ENCODE results near the gene CEP170B. TPM values are rescaled to one million over a fixed set of nuclear protein-coding genes. Genes with fewer than 3 reads are reported as not detected.

Gene CEP170B
- total and polyA plus RNA-seq, 2 experiments from 2014 or later: 2.7 to 24.5 TPM

DNA sequence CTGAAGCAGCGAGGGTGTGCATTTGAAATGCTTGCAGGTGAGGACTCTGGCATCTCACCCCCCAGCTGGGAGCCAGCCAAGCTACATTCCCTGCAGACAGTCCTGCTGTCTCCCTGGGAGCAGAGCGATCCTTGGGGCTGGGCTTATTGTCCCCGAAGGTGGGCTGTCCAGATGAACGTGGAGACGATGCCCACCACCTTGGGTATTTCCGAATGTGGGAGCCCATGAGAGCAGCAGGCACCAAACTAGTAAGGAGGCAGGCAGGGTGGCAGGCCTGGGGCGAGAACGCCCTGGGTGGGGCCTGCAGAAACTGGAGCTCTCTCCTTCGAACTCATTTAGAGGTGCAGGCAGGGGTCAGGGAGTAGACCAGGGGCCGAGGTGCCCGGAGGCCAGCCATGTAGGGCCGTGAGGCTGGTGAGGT is 45.7 kb upstream of the CEP170B start:
- Histone ChIP-seq H3K9me2 (ENCODE audit: insufficient read depth) (no peaks in the 10 kb centered on the region), H2AFZ (no peak overlapping the region), H3K9ac (no peak overlapping the region), H4K20me1 (ENCODE audit: insufficient read depth) (no peaks in the 10 kb centered on the region), H3K27ac (no peak overlapping the region), H3K9me3 (ENCODE audit: low read depth) (no peaks in the 10 kb centered on the region), H3K4me3 (no peak overlapping the region), H3K27me3 (replicated peaks; ENCODE audit: insufficient read depth) (no peaks in the 10 kb centered on the region), H3K4me1 (ENCODE audit: insufficient read depth) (peaks cover 3% of the 10 kb centered on the region; the same call in 1 of the 2 replicates), H3K79me2 (ENCODE audit: insufficient read depth) (peaks cover 16% of the 10 kb centered on the region), H3K4me2 (ENCODE audit: unreplicated experiment) (no peak overlapping the region), H3F3A (ENCODE audit: insufficient read depth) (no peaks in the 10 kb centered on the region; the same call in 1 of the 2 replicates), H3K36me3 (ENCODE audit: low read depth) (no peaks in the 10 kb centered on the region)
- no peak for DNase-seq
- WGBS, 2 experiments (ENCODE audit: low coverage in 1 of 2, low lambda C conversion rate in 2 of 2, missing lambda C conversion rate in 2 of 2): 89 to 90% methylated on average over 12 of the region's 12 CpGs
- in situ Hi-C loops (cut with MboI): no loop called here
- no peak for TF ChIP-seq EZH2 (IDR thresholded peaks at IDR 0.05; ENCODE audit: insufficient read depth, poor library complexity, severe bottlenecking)
- TF ChIP-seq EZH2phosphoT487 (IDR thresholded peaks at IDR 0.05; ENCODE audit: insufficient read depth, low read depth): no peak

DNA sequence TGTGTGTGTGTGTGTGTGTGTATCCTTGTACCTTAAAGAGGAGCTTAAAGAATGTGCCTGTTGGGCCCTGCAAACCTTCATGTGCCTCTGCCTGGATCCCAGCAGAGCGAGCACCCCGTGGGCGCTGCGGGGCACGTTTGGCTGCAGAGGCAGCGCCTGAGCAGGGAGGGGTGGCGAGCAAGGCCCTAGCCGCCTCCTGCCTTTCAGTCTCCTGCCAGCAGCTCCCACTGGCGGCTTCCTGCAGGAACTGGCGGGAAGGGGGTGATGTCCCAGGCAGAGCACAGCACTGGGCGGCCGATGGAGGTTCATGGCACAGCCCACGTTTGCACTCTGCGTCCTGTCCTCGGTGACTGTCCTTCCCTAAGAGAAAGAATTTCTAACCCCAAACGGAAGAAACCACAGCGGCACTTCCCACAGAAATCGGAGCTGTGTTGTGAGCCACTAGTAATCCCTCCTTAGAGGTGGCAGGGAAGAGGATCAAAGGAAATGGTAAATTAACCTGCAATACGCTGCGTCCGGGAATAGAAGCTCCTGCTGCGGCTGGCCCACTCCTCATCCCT is 44.3 kb upstream of the CEP170B start:
- Histone ChIP-seq H3K4me3 (no peak overlapping the region), H3K79me2 (ENCODE audit: insufficient read depth) (peaks cover 14% of the 10 kb centered on the region), H3K36me3 (ENCODE audit: low read depth) (no peaks in the 10 kb centered on the region), H2AFZ (no peak overlapping the region; the same call in 1 of the 2 replicates), H3F3A (ENCODE audit: insufficient read depth) (no peaks in the 10 kb centered on the region; the same call in 1 of the 2 replicates), H4K20me1 (ENCODE audit: insufficient read depth) (no peaks in the 10 kb centered on the region), H3K27me3 (replicated peaks; ENCODE audit: insufficient read depth) (no peaks in the 10 kb centered on the region), H3K4me2 (ENCODE audit: unreplicated experiment) (no peak overlapping the region), H3K9me3 (ENCODE audit: low read depth) (no peaks in the 10 kb centered on the region), H3K4me1 (ENCODE audit: insufficient read depth) (0 out of 2 replicates have a peak, but pooled peaks cover 3% of the 10 kb centered on the region), H3K27ac (no peak overlapping the region), H3K9me2 (ENCODE audit: insufficient read depth) (no peaks in the 10 kb centered on the region), H3K9ac (no peak overlapping the region)
- in situ Hi-C loops (cut with MboI): no loop called here
- peak; percentile 90 for DNase-seq
- 12 to 16% methylated on average over 21 to 22 of the region's 22 CpGs for WGBS, 2 experiments (ENCODE audit: low coverage in 1 of 2, low lambda C conversion rate in 2 of 2, missing lambda C conversion rate in 2 of 2)
- TF ChIP-seq EZH2 (IDR thresholded peaks at IDR 0.05; ENCODE audit: insufficient read depth, poor library complexity, severe bottlenecking): no peak
- TF ChIP-seq EZH2phosphoT487 (IDR thresholded peaks at IDR 0.05; ENCODE audit: insufficient read depth, low read depth): no peak

DNA sequence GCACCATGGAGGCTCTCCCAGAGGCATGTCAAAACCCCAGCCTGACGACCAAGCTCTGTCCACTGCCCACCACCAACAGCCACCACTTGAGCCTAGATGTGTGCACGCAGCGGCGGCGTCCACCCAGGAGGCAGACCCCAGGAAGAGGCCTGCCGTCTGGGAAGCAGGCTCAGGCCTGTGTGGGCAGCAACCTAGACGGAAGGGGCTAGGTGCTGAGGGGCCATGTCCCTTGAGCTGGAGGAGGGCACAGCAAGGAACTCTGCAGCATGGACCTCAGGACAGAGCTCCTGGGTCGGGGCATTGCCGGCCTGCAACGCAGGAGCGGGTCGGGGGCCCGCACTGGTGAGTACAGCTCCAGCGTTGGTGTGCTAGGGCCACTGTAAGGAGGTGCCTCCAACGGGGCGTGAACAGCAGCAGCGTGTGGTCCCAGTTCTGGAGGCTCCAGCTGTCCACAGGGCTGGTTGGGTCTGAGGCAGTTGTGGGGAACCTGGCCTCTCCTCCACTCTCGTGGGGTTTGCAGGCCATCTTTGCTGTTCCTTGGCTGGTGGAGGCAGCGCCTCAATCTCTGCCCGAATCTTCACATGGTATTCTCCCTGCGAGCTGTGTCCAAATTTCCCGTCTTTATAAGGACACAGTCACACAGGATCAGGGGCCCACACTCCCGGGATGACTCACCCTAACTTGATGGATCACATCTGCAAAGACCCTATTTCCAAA is 43.7 kb upstream of the CEP170B start:
- H3K9ac ChIP-seq: no peak overlapping the region
- DNase-seq: no peak
- peaks cover 12% of the 10 kb centered on the region for H3K79me2 ChIP-seq (ENCODE audit: insufficient read depth)
- no peaks in the 10 kb centered on the region for H3K27me3 ChIP-seq (replicated peaks; ENCODE audit: insufficient read depth)
- TF ChIP-seq EZH2phosphoT487 (IDR thresholded peaks at IDR 0.05; ENCODE audit: insufficient read depth, low read depth) (no peak), EZH2 (IDR thresholded peaks at IDR 0.05; ENCODE audit: insufficient read depth, poor library complexity, severe bottlenecking) (no peak)
- no peaks in the 10 kb centered on the region for H4K20me1 ChIP-seq (ENCODE audit: insufficient read depth)
- no peak overlapping the region for H3K27ac ChIP-seq
- 85 to 87% methylated on average over 23 of the region's 23 CpGs for WGBS, 2 experiments (ENCODE audit: low coverage in 1 of 2, low lambda C conversion rate in 2 of 2, missing lambda C conversion rate in 2 of 2)
- H2AFZ ChIP-seq: no peak overlapping the region
- H3K4me2 ChIP-seq (ENCODE audit: unreplicated experiment): no peak overlapping the region
- H3K9me3 ChIP-seq (ENCODE audit: low read depth): no peaks in the 10 kb centered on the region
- no peaks in the 10 kb centered on the region for H3K36me3 ChIP-seq (ENCODE audit: low read depth)
- H3K4me1 ChIP-seq (ENCODE audit: insufficient read depth): 0 out of 2 replicates have a peak, but pooled peaks cover 3% of the 10 kb centered on the region
- H3K9me2 ChIP-seq (ENCODE audit: insufficient read depth): no peaks in the 10 kb centered on the region
- H3K4me3 ChIP-seq: no peak overlapping the region
- in situ Hi-C loops (cut with MboI): no loop called here
- no peaks in the 10 kb centered on the region; the same call in 1 of the 2 replicates for H3F3A ChIP-seq (ENCODE audit: insufficient read depth)

DNA sequence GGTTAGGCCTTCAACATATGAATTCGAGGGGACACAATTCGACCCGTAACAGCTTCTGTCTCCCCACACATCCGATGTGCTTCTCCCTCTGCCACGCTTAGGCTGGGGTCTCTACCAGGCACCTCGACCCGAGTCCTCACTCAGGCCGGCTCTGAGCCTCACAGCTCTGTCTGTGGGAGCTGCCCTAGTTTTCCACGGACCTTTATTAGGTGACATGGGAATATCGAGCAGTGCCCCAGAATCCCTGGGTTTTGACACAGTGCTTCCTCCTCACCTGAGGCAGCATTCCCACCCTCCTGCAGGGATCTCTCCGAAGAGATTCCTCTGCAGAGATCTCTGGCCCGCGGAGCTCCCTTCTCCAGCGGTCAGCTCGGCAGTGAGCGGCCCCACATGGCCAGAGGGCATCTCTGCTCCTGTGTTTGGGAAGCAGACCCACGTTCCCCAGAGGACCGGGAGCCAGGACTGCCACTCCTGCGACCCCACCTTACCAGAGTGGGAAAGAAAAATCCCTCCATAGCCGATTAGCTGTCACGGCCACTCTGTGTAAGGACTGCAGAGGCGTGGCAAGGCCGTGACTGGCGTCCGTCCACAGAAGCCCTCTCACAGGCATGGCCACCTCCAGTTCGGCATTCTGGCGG is 43.0 kb upstream of the CEP170B start:
- in situ Hi-C loops (cut with MboI): no loop called here
- no peak overlapping the region for H3K9ac ChIP-seq
- no peak overlapping the region for H3K4me2 ChIP-seq (ENCODE audit: unreplicated experiment)
- no peak overlapping the region for H3K4me3 ChIP-seq
- no peaks in the 10 kb centered on the region for H3K36me3 ChIP-seq (ENCODE audit: low read depth)
- 0 out of 2 replicates have a peak, but pooled peaks cover 3% of the 10 kb centered on the region for H3K4me1 ChIP-seq (ENCODE audit: insufficient read depth)
- DNase-seq: no peak
- no peak for TF ChIP-seq EZH2 (IDR thresholded peaks at IDR 0.05; ENCODE audit: insufficient read depth, poor library complexity, severe bottlenecking)
- TF ChIP-seq EZH2phosphoT487 (IDR thresholded peaks at IDR 0.05; ENCODE audit: insufficient read depth, low read depth): no peak
- no peak overlapping the region for H3K27ac ChIP-seq
- no peak overlapping the region for H2AFZ ChIP-seq
- H3K9me2 ChIP-seq (ENCODE audit: insufficient read depth): no peaks in the 10 kb centered on the region
- H4K20me1 ChIP-seq (ENCODE audit: insufficient read depth): no peaks in the 10 kb centered on the region
- 87 to 88% methylated on average over 27 of the region's 27 CpGs for WGBS, 2 experiments (ENCODE audit: low coverage in 1 of 2, low lambda C conversion rate in 2 of 2, missing lambda C conversion rate in 2 of 2)
- H3K9me3 ChIP-seq (ENCODE audit: low read depth): no peaks in the 10 kb centered on the region
- H3K27me3 ChIP-seq (replicated peaks; ENCODE audit: insufficient read depth): no peaks in the 10 kb centered on the region
- H3F3A ChIP-seq (ENCODE audit: insufficient read depth): no peaks in the 10 kb centered on the region; the same call in 1 of the 2 replicates
- peaks cover 5% of the 10 kb centered on the region for H3K79me2 ChIP-seq (ENCODE audit: insufficient read depth)

All from GM23248 (cell line).